Measurements from ENCODE around the gene RCSD1.
A peak's percentile ranks its signal among the peaks of the same experiment; 100 is the strongest.
"Not testable (repeated sequence)": the region's sequence is repeated elsewhere in the genome, so short reads cannot be mapped to it uniquely, and the experiment has no call there.

The RCSD1 gene

GRCh38 chr1:167719715-167720421 lies 89.8 kb downstream of the RCSD1 start:
- not testable (repeated sequence) for DNase-seq

- DNase-seq = no peak
These were observed 91.1 kb downstream of the RCSD1 start for GRCh38 chr1:167720965-167721616.

- DNase-seq = peak; percentile 93 to 98
These were observed 91.7 kb downstream of the RCSD1 start, which contains the start of gene MPZL1 for GRCh38 chr1:167721617-167722151. Gene MPZL1 (plus strand): TSS chr1:167721982. CDS start chr1:167722152, 170 bp downstream.

GRCh38 chr1:167722152-167722869 lies 92.3 kb downstream of the RCSD1 start:
- DNase-seq = peak in 1 of 2 experiments; percentile 74

GRCh38 chr1:167722870-167723251 lies 92.8 kb downstream of the RCSD1 start:
- no peak for DNase-seq

GRCh38 chr1:167723707-167724323 lies 93.8 kb downstream of the RCSD1 start:
- DNase-seq = no peak

GRCh38 chr1:167726008-167726407 lies 96.0 kb downstream of the RCSD1 start:
- DNase-seq = no peak

- DNase-seq = no peak
These were observed 98.9 kb downstream of the RCSD1 start for GRCh38 chr1:167728818-167729410.

- no peak for DNase-seq
These were observed 104.2 kb downstream of the RCSD1 start for GRCh38 chr1:167734227-167734626.

GRCh38 chr1:167734841-167735240 lies 104.8 kb downstream of the RCSD1 start:
- no peak for DNase-seq

GRCh38 chr1:167737169-167737568 lies 107.1 kb downstream of the RCSD1 start:
- DNase-seq = no peak

GRCh38 chr1:167738158-167738557 lies 108.1 kb downstream of the RCSD1 start:
- DNase-seq = no peak

GRCh38 chr1:167739752-167740151 lies 109.7 kb downstream of the RCSD1 start:
- no peak for DNase-seq

GRCh38 chr1:167741103-167741502 lies 111.1 kb downstream of the RCSD1 start:
- not testable (repeated sequence) for DNase-seq

GRCh38 chr1:167742392-167743057 lies 112.5 kb downstream of the RCSD1 start:
- not testable (repeated sequence) for DNase-seq

- DNase-seq = no peak
These were observed 114.9 kb downstream of the RCSD1 start for GRCh38 chr1:167744901-167745300.

- DNase-seq = no peak
These were observed 116.1 kb downstream of the RCSD1 start for GRCh38 chr1:167746013-167746672.

GRCh38 chr1:167746988-167747655 lies 117.1 kb downstream of the RCSD1 start:
- DNase-seq = no peak

GRCh38 chr1:167747988-167748387 lies 118.0 kb downstream of the RCSD1 start:
- DNase-seq = no peak

- no peak for DNase-seq
These were observed 118.9 kb downstream of the RCSD1 start for GRCh38 chr1:167748906-167749305.

GRCh38 chr1:167749741-167750140 lies 119.7 kb downstream of the RCSD1 start:
- no peak for DNase-seq

All from NCI-H187 (cell line).